ENCODE measurements around the gene PRODH. TPM values are rescaled to one million over a fixed set of nuclear protein-coding genes. Genes with fewer than 3 reads are reported as not detected.
"Not testable (repeated sequence)": the region's sequence is repeated elsewhere in the genome, so short reads cannot be mapped to it uniquely, and the experiment has no call there.

PRODH gene
- total RNA-seq, 2 experiments from 2014 or later = 0.25 to 0.35 TPM

GRCh38 chr22:18962308-18962635, 26.2 kb upstream of the PRODH start:
- Mint-ChIP-seq H3K4me3 (no peak overlapping the region), H3K36me3 (ENCODE audit: low read depth) (no peaks in the 10 kb centered on the region), H3K4me1 (no peaks in the 10 kb centered on the region), H3K27ac (no peak overlapping the region), H3K9me3 (no peaks in the 10 kb centered on the region), H3K27me3 (no peaks in the 10 kb centered on the region)
- ChIA-PET POLR2A (no interaction called here), CTCF (no interaction called here)
- DNase-seq = no peak

GRCh38 chr22:18961632-18962307, 25.7 kb upstream of the PRODH start:
- H3K9me3 Mint-ChIP-seq; H3K27me3 Mint-ChIP-seq; POLR2A ChIA-PET; H3K27ac Mint-ChIP-seq; CTCF ChIA-PET; H3K4me3 Mint-ChIP-seq; H3K4me1 Mint-ChIP-seq; DNase-seq; H3K36me3 Mint-ChIP-seq (ENCODE audit: low read depth): not testable (repeated sequence)

- H3K4me1 Mint-ChIP-seq; H3K27me3 Mint-ChIP-seq; H3K4me3 Mint-ChIP-seq; H3K27ac Mint-ChIP-seq; DNase-seq; H3K36me3 Mint-ChIP-seq (ENCODE audit: low read depth); POLR2A ChIA-PET; H3K9me3 Mint-ChIP-seq; CTCF ChIA-PET: not testable (repeated sequence)
Observed at GRCh38 chr22:18961201-18961600, 25.1 kb upstream of the PRODH start.

- H3K4me3 Mint-ChIP-seq; POLR2A ChIA-PET; CTCF ChIA-PET; H3K27ac Mint-ChIP-seq; H3K9me3 Mint-ChIP-seq; H3K27me3 Mint-ChIP-seq; DNase-seq; H3K4me1 Mint-ChIP-seq; H3K36me3 Mint-ChIP-seq (ENCODE audit: low read depth): not testable (repeated sequence)
Observed at GRCh38 chr22:18960166-18960820, 24.2 kb upstream of the PRODH start.

- H3K27me3 Mint-ChIP-seq; H3K36me3 Mint-ChIP-seq (ENCODE audit: low read depth); H3K9me3 Mint-ChIP-seq; H3K27ac Mint-ChIP-seq; DNase-seq; CTCF ChIA-PET; H3K4me1 Mint-ChIP-seq; POLR2A ChIA-PET; H3K4me3 Mint-ChIP-seq: not testable (repeated sequence)
Observed at GRCh38 chr22:18959741-18960140, 23.6 kb upstream of the PRODH start.

- POLR2A ChIA-PET; H3K36me3 Mint-ChIP-seq (ENCODE audit: low read depth); H3K4me3 Mint-ChIP-seq; H3K27ac Mint-ChIP-seq; H3K9me3 Mint-ChIP-seq; DNase-seq; CTCF ChIA-PET; H3K27me3 Mint-ChIP-seq; H3K4me1 Mint-ChIP-seq: not testable (repeated sequence)
Observed at GRCh38 chr22:18959266-18959665, 23.2 kb upstream of the PRODH start.

- CTCF ChIA-PET; DNase-seq; H3K36me3 Mint-ChIP-seq (ENCODE audit: low read depth); H3K9me3 Mint-ChIP-seq; H3K4me3 Mint-ChIP-seq; H3K27me3 Mint-ChIP-seq; H3K27ac Mint-ChIP-seq; H3K4me1 Mint-ChIP-seq; POLR2A ChIA-PET: not testable (repeated sequence)
Observed at GRCh38 chr22:18958738-18959137, 22.6 kb upstream of the PRODH start.

GRCh38 chr22:18958321-18958705, 22.2 kb upstream of the PRODH start:
- H3K27ac Mint-ChIP-seq; H3K36me3 Mint-ChIP-seq (ENCODE audit: low read depth); H3K9me3 Mint-ChIP-seq; CTCF ChIA-PET; POLR2A ChIA-PET; H3K4me1 Mint-ChIP-seq; DNase-seq; H3K27me3 Mint-ChIP-seq; H3K4me3 Mint-ChIP-seq: not testable (repeated sequence)

GRCh38 chr22:18957621-18958320, 21.7 kb upstream of the PRODH start:
- H3K4me1 Mint-ChIP-seq; H3K27me3 Mint-ChIP-seq; POLR2A ChIA-PET; H3K36me3 Mint-ChIP-seq (ENCODE audit: low read depth); DNase-seq; H3K27ac Mint-ChIP-seq; H3K9me3 Mint-ChIP-seq; CTCF ChIA-PET; H3K4me3 Mint-ChIP-seq: not testable (repeated sequence)

- H3K4me1 Mint-ChIP-seq; H3K36me3 Mint-ChIP-seq (ENCODE audit: low read depth); H3K4me3 Mint-ChIP-seq; H3K27ac Mint-ChIP-seq; CTCF ChIA-PET; H3K9me3 Mint-ChIP-seq; DNase-seq; H3K27me3 Mint-ChIP-seq; POLR2A ChIA-PET: not testable (repeated sequence)
Observed at GRCh38 chr22:18956956-18957355, 20.9 kb upstream of the PRODH start.

GRCh38 chr22:18956121-18956895, 20.2 kb upstream of the PRODH start:
- DNase-seq; H3K27me3 Mint-ChIP-seq; H3K4me3 Mint-ChIP-seq; H3K4me1 Mint-ChIP-seq; H3K9me3 Mint-ChIP-seq; H3K27ac Mint-ChIP-seq; POLR2A ChIA-PET; H3K36me3 Mint-ChIP-seq (ENCODE audit: low read depth); CTCF ChIA-PET: not testable (repeated sequence)

GRCh38 chr22:18955696-18956095, 19.6 kb upstream of the PRODH start:
- H3K9me3 Mint-ChIP-seq = no peaks in the 10 kb centered on the region
- no peak overlapping the region for H3K27ac Mint-ChIP-seq
- no peaks in the 10 kb centered on the region for H3K27me3 Mint-ChIP-seq
- POLR2A ChIA-PET = no interaction called here
- H3K36me3 Mint-ChIP-seq (ENCODE audit: low read depth) = no peaks in the 10 kb centered on the region
- H3K4me3 Mint-ChIP-seq = no peak overlapping the region
- no peaks in the 10 kb centered on the region for H3K4me1 Mint-ChIP-seq
- CTCF ChIA-PET = no interaction called here
- DNase-seq = no peak

GRCh38 chr22:18954990-18955571, 19.0 kb upstream of the PRODH start:
- Mint-ChIP-seq H3K4me1 (no peaks in the 10 kb centered on the region), H3K9me3 (no peaks in the 10 kb centered on the region), H3K36me3 (ENCODE audit: low read depth) (no peaks in the 10 kb centered on the region), H3K4me3 (no peak overlapping the region), H3K27ac (no peak overlapping the region), H3K27me3 (no peaks in the 10 kb centered on the region)
- ChIA-PET CTCF (no interaction called here), POLR2A (no interaction called here)
- no peak for DNase-seq
